ENCODE data around the gene DENND1A.
A peak's percentile ranks its signal among the peaks of the same experiment; 100 is the strongest.
"Not testable (repeated sequence)": the region's sequence is repeated elsewhere in the genome, so short reads cannot be mapped to it uniquely, and the experiment has no call there.

The DENND1A gene

DNA sequence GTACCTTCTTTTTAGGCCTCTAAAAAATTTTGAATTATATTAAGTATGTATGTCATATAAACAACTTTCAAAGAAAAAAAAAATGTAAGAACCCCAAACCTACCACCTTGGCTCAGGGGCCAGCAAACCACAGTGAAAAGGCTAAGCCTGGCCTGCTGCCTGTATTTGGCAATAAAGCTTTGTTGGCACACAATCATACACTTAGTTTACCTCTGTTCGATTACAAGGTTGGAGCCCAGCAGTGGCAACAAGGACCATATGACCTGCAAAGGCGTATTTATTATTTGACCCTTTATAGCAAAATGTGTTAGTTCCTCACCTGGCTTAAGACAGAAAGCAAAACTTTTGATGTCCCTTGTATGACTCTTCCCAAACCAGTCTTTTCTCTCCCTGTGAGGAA lies 282.8 kb downstream of the DENND1A start:
- no peak for DNase-seq

GRCh38 chr9:123645762-123646161 lies 284.2 kb downstream of the DENND1A start:
- no peak for DNase-seq

- no peak for DNase-seq
Observed at GRCh38 chr9:123645126-123645525, 284.8 kb downstream of the DENND1A start.

DNA sequence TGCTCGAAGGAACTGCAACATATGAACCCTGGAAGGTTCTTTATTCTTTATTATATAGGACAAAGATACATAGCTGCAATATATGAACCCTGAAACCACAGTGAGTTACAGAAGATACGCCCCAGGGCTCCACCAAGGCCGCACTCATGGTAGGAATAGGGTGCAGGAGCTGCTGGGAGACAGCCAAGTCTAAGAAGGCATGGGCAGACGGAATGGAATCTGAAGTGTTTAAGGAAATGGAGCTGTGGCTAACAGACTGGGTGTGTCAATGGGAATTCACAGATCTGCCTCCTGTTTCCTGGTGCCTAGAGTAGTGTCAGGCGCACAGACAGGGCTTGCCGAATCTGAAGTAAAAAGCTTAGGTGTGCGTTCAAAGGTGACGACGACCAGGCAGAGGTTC lies 286.4 kb downstream of the DENND1A start:
- no peak for DNase-seq

DNA sequence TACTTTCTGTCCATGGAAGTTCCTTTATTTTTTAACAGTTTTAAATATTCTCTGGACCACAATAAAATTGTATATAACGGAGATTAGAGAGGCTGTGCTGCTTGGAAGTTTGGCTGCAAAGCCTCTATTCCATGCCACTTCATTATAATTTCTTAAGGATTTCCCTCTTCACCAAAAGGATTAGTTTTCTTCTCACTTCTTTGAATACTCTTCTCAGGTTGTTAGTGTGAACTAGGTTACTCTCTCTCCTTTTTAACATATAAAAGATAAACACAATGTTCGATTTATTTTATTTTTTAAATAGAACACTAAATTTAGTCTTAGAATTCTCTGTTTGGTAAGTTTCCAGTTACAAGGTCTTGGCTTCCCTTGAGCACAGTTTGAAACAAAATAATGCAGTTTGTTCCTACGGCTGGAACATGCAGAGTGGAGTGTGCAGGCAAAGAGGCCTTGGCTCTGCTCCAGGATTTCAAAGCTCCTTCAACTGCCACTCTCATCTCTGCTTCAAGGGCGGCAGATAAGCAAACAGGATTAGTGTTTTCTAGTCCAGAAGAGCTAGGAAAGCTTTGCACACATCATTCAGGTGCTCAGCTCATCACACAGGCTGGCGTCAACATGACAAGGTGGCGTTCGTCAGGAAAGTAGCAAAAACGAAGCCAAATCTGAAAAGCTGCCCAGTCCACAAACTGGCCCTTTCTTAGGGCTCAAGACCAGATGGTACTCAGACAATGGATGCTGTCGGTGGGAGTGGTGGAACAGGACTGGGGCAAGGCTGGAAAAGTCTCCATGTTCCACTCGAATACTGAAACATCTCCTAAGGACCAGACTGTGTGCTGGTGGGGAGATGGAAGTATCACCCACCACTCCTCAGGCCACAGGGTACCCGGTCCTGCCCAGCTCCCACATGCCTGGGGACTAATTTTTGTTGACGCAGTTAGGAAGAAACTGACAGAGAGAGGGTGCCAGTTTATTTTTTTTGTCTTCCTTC lies 287.3 kb downstream of the DENND1A start:
- no peak for DNase-seq

DNA sequence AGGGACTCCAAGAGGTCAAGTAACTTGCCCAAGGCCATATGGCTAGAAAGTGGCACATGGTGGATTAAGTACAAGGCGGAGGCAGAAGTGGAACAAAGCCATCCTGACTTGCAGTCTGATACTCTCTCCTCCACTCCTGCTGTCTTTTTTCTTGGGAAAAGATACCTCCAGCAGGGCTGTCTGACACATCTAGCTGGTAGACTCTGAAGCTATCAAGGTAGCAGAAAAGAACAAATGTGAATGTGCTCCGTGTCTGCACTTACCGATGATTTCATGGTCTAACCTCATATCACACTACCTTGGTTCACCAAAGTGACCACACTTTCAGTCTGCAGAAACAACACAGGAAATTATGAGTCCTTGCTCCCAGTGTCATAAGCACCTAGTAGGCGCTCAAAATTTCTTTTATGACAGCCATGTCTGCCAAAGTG lies 289.1 kb downstream of the DENND1A start:
- no peak for DNase-seq

GRCh38 chr9:123639743-123640142 lies 290.2 kb downstream of the DENND1A start:
- DNase-seq: no peak

GRCh38 chr9:123637945-123638634 lies 291.8 kb downstream of the DENND1A start:
- peak; percentile 54 to 61 for DNase-seq

- no peak for DNase-seq
Observed at GRCh38 chr9:123637606-123637944, 292.4 kb downstream of the DENND1A start.

GRCh38 chr9:123636805-123637204 lies 293.1 kb downstream of the DENND1A start:
- not testable (repeated sequence) for DNase-seq

- DNase-seq: no peak
Observed at GRCh38 chr9:123631862-123632261, 298.1 kb downstream of the DENND1A start.

GRCh38 chr9:123630233-123630632 lies 299.7 kb downstream of the DENND1A start:
- DNase-seq: no peak

GRCh38 chr9:123629531-123629930 lies 300.4 kb downstream of the DENND1A start:
- no peak for DNase-seq

DNA sequence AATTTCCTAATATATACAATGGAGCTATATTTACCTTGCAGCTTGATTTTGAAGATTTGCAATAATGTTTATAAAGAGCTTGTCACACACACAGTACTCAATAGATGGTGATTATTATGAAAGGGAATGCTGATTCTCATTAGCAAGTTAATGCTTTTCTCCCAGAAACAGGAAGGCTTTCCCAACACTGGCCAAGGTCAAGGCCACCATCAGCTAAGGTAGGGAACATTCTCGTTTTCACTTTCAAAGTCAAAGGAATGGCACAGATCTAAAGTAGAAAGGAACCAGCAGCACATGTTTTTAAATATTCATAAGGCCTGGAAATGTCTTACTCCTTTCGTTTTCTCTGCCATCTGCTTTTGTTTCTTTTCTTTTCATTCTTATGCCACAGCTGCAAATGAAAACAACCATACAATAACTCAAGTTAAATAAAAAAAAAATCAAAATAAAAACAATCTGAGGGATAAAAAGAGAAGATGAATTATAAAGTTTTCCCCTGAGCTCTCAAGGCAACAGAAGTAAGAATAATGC lies 307.1 kb downstream of the DENND1A start:
- DNase-seq: no peak

- no peak for DNase-seq
Observed at GRCh38 chr9:123620239-123620638, 309.7 kb downstream of the DENND1A start.

- DNase-seq: no peak
Observed at GRCh38 chr9:123617952-123618678, 311.8 kb downstream of the DENND1A start.

- DNase-seq: no peak
Observed at GRCh38 chr9:123617286-123617685, 312.6 kb downstream of the DENND1A start.

GRCh38 chr9:123616707-123617106 lies 313.2 kb downstream of the DENND1A start:
- DNase-seq: no peak

- DNase-seq: no peak
Observed at GRCh38 chr9:123615381-123615780, 314.5 kb downstream of the DENND1A start.

DNA sequence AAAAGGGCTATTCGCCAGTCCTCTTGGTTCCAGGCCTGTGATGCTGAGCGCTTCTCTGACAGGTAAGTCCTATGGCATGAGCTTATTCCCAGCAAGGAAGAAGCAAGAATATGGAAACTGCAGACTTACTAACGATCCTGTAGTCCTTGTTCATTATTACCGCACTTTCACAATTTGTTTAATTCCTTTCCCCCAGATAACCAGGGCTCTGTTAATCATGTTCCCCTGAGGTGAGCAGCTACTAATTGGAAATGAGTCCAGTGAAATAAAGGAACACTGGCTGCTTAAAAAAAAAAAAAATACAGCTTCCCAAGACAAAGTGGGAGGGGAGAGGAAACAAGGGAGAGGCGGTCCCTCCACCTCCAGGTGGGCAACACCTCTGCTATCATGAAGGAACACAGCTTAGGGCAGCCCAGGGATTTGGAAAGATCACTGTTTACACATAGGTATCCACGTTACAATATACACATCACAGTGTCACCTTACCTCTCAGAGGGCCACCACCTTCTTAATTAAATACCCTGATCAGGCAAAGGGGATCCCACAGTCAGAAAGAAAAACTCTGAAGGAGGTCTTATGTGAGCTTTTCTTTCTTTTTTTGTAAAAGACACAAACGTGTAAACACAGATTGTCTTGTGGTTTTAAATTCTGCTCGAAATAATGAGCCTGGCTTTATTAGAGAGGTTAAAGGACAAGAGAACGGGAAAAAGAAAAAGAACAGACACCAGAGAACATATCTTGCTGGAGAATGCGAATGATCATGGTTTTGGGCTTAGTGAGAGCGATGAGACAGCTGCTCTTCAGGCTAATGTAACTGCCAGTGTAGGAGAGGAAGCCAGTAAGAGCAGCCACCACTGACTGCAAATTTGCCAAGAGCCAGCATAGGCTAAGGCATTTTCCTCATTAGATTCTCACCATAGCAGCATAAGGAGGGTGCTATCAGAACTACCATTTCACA lies 315.3 kb downstream of the DENND1A start:
- DNase-seq: no peak

DNA sequence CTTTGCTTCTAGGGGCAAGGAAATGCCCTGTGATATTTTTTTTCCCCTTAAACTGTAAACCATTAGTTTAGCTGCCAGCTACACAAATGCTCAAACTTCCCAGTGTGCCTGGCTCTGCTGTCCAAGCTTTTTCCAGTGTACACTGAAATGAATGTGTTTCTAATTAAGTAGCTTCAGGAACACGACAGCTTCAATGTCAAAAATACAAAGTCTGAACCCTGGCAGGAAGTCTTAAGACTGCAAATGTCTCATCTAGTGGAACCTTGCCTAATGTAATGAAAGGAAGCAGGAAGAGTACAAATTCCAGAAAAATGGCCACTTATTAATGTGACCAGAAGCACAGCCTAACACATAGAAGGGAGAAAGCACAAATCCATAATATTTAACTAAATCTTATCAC lies 318.7 kb downstream of the DENND1A start:
- no peak for DNase-seq

DNA sequence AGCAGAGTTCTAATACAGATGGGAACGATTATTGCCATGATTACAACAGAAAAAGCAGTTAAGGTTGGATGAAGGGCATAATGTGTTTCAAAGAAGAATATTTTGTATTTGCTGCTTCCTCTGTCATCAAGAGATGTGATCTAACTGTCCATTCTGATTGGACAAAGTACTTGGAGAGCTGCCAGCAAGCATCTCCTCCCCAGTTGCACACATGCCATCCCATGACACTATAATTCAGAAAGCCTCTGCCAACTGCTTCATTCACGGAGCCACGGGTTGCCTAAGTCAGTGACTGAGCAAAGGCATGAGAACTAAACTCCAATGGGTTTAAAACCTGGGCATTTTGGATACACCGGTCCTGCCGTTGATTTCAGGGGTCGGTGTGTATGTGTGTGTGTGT lies 320.1 kb downstream of the DENND1A start:
- DNase-seq: no peak

All from inflammatory macrophage (primary cell).